Gastrocnemius medialis (tissue), 4 donors: ENCODE results near the gene PAX8.

Experiments used
- CTCF ChIP-seq, 5 experiments: fragments of 450-650 bp in 3 of 5; fragments of 200-600 bp in 2 of 5; sonication (generic) in 2 of 5; IDR thresholded peaks in 4 of 5; conservative IDR thresholded peaks in 1 of 5; 1 replicate in 4 of 5; 2 replicates in 1 of 5; pipeline ENCODE4 v1.5.1; 2016 to 2019; ENCODE audit warnings: antibody characterized with exemption in 5 of 5, mild to moderate bottlenecking in 3 of 5, moderate library complexity in 3 of 5
- POLR2A ChIP-seq, 2 donors: fragments of 450-650 bp; IDR thresholded peaks; one replicate each; pipeline ENCODE4 v1.6.1; 2017; ENCODE audit warnings: antibody characterized with exemption in 2 of 2, mild to moderate bottlenecking in 2 of 2, moderate library complexity in 2 of 2

DNA sequence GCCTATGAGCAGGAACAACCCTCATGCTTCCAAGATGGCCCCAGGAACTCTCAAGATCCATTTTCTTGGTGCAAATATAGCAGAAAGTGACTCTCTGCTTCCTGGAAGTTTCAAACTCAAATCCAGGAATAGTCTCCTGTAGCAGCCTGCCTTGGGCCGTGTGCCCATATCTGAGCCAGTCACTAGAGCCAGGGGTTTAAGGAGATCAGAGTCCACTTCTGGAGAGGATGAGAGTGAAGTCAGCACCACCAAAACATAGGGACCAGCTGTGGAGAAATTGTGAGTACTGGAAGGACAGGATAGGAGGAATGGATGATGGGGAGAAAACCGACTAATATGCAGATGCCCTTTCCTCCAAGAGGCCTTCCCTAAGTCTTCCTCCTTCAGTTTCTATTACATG, 71.7 kb downstream of the PAX8 start:
- TF ChIP-seq CTCF (IDR thresholded peaks at IDR 0.05 in 4 of 5, conservative IDR thresholded peaks at IDR 0.05 in 1 of 5) (no peak), POLR2A (IDR thresholded peaks at IDR 0.05) (no peak)
